ENCODE data around the gene PRKCA.
"Not testable (repeated sequence)": the region's sequence is repeated elsewhere in the genome, so short reads cannot be mapped to it uniquely, and the experiment has no call there.

Gene PRKCA

GRCh38 chr17:66620528-66620927 lies 318.1 kb downstream of the PRKCA start:
- TF ChIP-seq CTCF (IDR thresholded peaks at IDR 0.05; ENCODE audit: insufficient read depth, low read length, missing control alignments) = no peak
- H3K4me3 ChIP-seq (ENCODE audit: low read depth, low read length) = no peak overlapping the region
- no peak for DNase-seq (ENCODE audit: low read depth, low spot score)
- CTCF ChIA-PET = interaction anchor here (0.6 to 1.0 kb wide), 4 partner anchors 54 to 1379 kb away, joined by 3 read pairs; no protein-coding TSS in a partner anchor
- POLR2A ChIA-PET = no interaction called here

- H3K4me3 ChIP-seq (ENCODE audit: low read depth, low read length); DNase-seq (ENCODE audit: low read depth, low spot score); POLR2A ChIA-PET: not testable (repeated sequence)
- CTCF ChIA-PET = interaction anchor here (1.1 to 1.4 kb wide), 3 partner anchors 58 to 370 kb away, joined by 3 read pairs; no protein-coding TSS in a partner anchor
These were observed 322.2 kb downstream of the PRKCA start for GRCh38 chr17:66624630-66625029.

- ChIA-PET CTCF (interaction anchor here (0.7 to 1.4 kb wide), 6 partner anchors 18 to 371 kb away, joined by 3 read pairs; no protein-coding TSS in a partner anchor), POLR2A (no interaction called here)
- peak; percentile 7 for TF ChIP-seq CTCF (IDR thresholded peaks at IDR 0.05; ENCODE audit: insufficient read depth, low read length, missing control alignments)
- no peak for DNase-seq (ENCODE audit: low read depth, low spot score)
- H3K4me3 ChIP-seq (ENCODE audit: low read depth, low read length) = no peak overlapping the region
These were observed 322.9 kb downstream of the PRKCA start for GRCh38 chr17:66625311-66625767.

GRCh38 chr17:66627985-66628384 lies 325.6 kb downstream of the PRKCA start:
- ChIA-PET CTCF (interaction anchor here (1.0 to 1.4 kb wide), 2 partner anchors 41 to 372 kb away, joined by 3 read pairs; no protein-coding TSS in a partner anchor), POLR2A (interaction anchor here (0.7 kb wide), 1 partner anchor 48 kb away, joined by 3 read pairs; no protein-coding TSS in a partner anchor)
- no peak for TF ChIP-seq CTCF (IDR thresholded peaks at IDR 0.05; ENCODE audit: insufficient read depth, low read length, missing control alignments)
- H3K4me3 ChIP-seq (ENCODE audit: low read depth, low read length) = no peak overlapping the region
- DNase-seq (ENCODE audit: low read depth, low spot score) = no peak

GRCh38 chr17:66629762-66630161 lies 327.3 kb downstream of the PRKCA start:
- no peak for TF ChIP-seq CTCF (IDR thresholded peaks at IDR 0.05; ENCODE audit: insufficient read depth, low read length, missing control alignments)
- ChIA-PET POLR2A (no interaction called here), CTCF (interaction anchor here (1.2 kb wide), 1 partner anchor 374 kb away, joined by 3 read pairs; no protein-coding TSS in a partner anchor)
- H3K4me3 ChIP-seq (ENCODE audit: low read depth, low read length) = no peak overlapping the region
- no peak for DNase-seq (ENCODE audit: low read depth, low spot score)

- DNase-seq (ENCODE audit: low read depth, low spot score) = no peak
- ChIA-PET CTCF (interaction anchor here (1.1 to 1.2 kb wide), 2 partner anchors 374 to 376 kb away, joined by 3 read pairs; no protein-coding TSS in a partner anchor), POLR2A (no interaction called here)
- no peak for TF ChIP-seq CTCF (IDR thresholded peaks at IDR 0.05; ENCODE audit: insufficient read depth, low read length, missing control alignments)
- H3K4me3 ChIP-seq (ENCODE audit: low read depth, low read length) = no peak overlapping the region
These were observed 328.0 kb downstream of the PRKCA start for GRCh38 chr17:66630379-66630778.
